HUES6 (cell line): ENCODE measurements around the gene ARHGAP25.

ENCODE experiments used
- H3K27ac ChIP-seq: 2 replicates; pipeline ENCODE4 v1.7.0; 2013; ENCODE audit warnings: low read depth, mild to moderate bottlenecking, low read length, inconsistent platforms
- H3K27me3 ChIP-seq: 2 replicates; pipeline ENCODE4 v1.6.1; 2013; ENCODE audit warnings: low read length; ENCODE audit not compliant: control insufficient read depth, insufficient read depth
- H3K36me3 ChIP-seq: 2 replicates; pipeline ENCODE4 v1.6.1; 2013; ENCODE audit warnings: low read length; ENCODE audit not compliant: control insufficient read depth, insufficient read depth
- H3K4me1 ChIP-seq: 2 replicates; pipeline ENCODE4 v1.6.1; 2013; ENCODE audit warnings: low read length; ENCODE audit not compliant: control insufficient read depth, insufficient read depth
- H3K4me3 ChIP-seq: 2 replicates; pipeline ENCODE4 v1.5.1; 2013; ENCODE audit warnings: low read depth, low read length
- H3K9ac ChIP-seq: one replicate; pipeline ENCODE4 v1.6.1; 2013; ENCODE audit warnings: mild to moderate bottlenecking, low read length
- H3K9me3 ChIP-seq: 2 replicates; pipeline ENCODE4 v1.6.1; 2013; ENCODE audit warnings: low read depth, low read length; ENCODE audit not compliant: control insufficient read depth, insufficient read depth

The ARHGAP25 gene

DNA sequence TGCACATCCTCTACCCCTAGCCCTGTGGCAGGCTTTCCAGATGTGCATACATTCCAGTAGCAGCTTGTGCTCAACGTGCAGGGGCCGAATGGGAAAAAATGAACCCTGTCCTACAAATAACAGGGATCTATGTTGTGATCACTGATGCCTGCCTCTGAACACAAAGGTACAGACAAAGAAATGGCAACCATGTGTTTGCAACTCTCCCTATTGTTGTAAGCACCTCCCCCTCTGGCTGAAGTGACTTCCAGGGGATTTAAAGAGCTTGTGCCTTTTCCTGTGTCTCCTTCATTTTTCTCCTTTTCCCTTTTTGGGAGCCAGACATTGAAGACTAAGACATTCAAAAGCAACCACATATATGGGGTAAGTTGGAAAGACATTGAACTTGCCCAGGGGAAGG, 21.6 kb downstream of the ARHGAP25 start:
- no peaks in the 10 kb centered on the region; the same call in 1 of the 2 replicates for H3K4me1 ChIP-seq
- H3K4me3 ChIP-seq: no peak overlapping the region
- H3K36me3 ChIP-seq: no peaks in the 10 kb centered on the region
- no peak overlapping the region for H3K9ac ChIP-seq
- H3K27ac ChIP-seq: no peak overlapping the region
- H3K27me3 ChIP-seq: no peaks in the 10 kb centered on the region
- peaks cover 13% of the 10 kb centered on the region; the same call in 1 of the 2 replicates for H3K9me3 ChIP-seq

DNA sequence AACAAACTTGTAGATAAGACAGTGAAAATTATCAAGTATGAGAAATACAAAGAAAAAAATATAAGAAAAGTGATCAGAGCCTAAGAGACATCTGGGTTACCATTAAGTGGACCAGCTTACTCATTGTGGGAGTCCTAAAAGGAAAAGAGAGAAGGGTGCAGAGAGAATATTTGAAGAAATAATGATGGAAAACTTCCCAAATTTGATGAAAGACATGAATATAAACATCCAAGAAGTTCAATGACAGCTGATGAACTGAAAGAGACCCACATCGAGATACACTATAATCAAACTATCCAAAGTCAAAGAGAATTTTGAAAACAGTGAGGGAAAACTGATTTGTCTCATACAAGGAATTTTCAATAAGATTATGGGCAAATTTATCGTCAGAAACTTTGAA, 22.5 kb downstream of the ARHGAP25 start:
- no peaks in the 10 kb centered on the region; the same call in 1 of the 2 replicates for H3K4me1 ChIP-seq

DNA sequence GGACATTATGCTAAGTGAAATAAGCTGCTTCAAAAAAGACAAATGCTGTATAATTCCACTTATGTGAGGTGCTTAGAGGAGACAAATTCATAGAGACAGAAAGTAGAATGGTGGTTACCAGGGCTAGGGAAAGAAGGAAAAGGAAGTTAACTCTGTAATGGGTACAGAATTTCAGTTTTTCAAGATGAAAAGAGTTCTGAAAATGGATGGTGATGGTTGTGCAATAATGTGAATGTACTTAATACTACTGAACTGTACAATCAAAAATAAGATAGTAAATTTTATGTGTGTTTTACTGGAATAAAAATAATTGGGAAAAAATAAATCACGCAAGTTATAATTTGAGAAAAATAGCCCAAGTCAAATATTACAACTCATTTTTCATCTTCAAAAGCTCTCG, 27.5 kb downstream of the ARHGAP25 start:
- no peak overlapping the region for H3K9ac ChIP-seq
- peaks cover 2% of the 10 kb centered on the region; the same call in 1 of the 2 replicates for H3K9me3 ChIP-seq
- no peaks in the 10 kb centered on the region for H3K27me3 ChIP-seq
- H3K27ac ChIP-seq: no peak overlapping the region
- H3K36me3 ChIP-seq: no peaks in the 10 kb centered on the region
- H3K4me3 ChIP-seq: no peak overlapping the region
- peaks cover 23% of the 10 kb centered on the region for H3K4me1 ChIP-seq

More for the DNA sequence above, 22.5 kb downstream of the ARHGAP25 start:
- Histone ChIP-seq H3K9ac (no peak overlapping the region), H3K36me3 (no peaks in the 10 kb centered on the region), H3K4me3 (no peak overlapping the region), H3K27ac (no peak overlapping the region), H3K9me3 (peaks cover 13% of the 10 kb centered on the region; the same call in 1 of the 2 replicates), H3K27me3 (no peaks in the 10 kb centered on the region)

DNA sequence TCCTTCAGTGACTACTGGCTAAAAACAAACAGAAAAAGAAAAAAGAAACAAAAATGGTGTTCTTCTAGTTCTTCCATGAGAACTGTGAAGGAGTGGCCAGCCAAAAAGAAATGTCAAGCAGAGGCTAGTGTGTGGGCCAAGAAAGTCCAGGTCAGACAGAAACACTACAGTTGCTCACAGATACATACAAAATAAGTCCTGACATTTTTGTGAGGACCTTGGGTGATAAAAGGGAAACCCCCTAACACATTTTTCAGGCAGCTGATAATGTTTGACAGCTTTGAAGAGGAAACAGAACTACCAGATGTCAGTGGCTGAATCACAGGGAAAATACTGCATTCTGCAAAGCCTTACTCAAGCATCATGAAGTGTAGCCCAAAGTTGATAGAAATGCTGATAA, 28.1 kb downstream of the ARHGAP25 start:
- Histone ChIP-seq H3K4me1 (peaks cover 23% of the 10 kb centered on the region), H3K9ac (no peak overlapping the region), H3K27ac (no peak overlapping the region), H3K27me3 (no peaks in the 10 kb centered on the region), H3K9me3 (no peaks in the 10 kb centered on the region), H3K36me3 (no peaks in the 10 kb centered on the region), H3K4me3 (no peak overlapping the region)

DNA sequence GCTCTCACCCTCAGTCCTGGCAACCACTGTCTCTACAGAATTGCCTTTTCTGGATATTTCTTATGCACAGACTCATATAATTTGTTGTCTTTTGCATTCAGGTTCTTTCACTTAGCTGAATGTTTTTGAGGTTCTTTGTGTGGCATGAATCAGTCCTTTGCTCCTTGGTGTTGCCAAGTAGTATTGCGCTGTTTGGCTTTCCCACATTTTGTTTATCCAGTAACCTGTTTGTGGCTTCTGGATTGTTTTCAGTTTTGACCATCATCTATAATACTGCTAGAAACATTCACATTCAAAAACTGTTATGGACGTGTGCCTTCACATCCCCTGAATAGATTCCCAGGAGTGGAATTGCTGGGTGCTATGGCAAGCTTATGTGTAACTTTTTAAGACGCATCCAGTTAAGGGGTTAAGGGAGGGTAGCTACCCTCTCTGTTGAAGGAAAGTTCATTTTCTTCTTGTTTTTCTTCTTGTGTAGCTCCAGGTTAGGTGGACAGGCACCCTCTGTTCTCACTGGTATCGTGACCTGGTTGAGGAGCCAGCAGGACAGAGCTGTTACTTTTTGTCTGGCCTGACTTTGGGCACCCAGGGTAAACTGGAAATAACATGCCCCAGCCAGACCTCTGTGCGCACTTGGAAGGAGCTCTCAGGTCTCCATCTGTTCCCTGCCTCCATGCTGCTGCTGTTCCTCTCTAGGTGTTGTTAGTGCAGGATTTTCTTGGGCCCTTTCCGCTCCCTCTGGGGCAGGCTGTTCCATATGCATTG, 29.6 kb downstream of the ARHGAP25 start:
- no peak overlapping the region for H3K4me3 ChIP-seq
- peaks cover 23% of the 10 kb centered on the region for H3K4me1 ChIP-seq
- H3K27me3 ChIP-seq: no peaks in the 10 kb centered on the region
- H3K27ac ChIP-seq: no peak overlapping the region
- no peak overlapping the region for H3K9ac ChIP-seq
- no peaks in the 10 kb centered on the region for H3K36me3 ChIP-seq
- H3K9me3 ChIP-seq: no peaks in the 10 kb centered on the region

DNA sequence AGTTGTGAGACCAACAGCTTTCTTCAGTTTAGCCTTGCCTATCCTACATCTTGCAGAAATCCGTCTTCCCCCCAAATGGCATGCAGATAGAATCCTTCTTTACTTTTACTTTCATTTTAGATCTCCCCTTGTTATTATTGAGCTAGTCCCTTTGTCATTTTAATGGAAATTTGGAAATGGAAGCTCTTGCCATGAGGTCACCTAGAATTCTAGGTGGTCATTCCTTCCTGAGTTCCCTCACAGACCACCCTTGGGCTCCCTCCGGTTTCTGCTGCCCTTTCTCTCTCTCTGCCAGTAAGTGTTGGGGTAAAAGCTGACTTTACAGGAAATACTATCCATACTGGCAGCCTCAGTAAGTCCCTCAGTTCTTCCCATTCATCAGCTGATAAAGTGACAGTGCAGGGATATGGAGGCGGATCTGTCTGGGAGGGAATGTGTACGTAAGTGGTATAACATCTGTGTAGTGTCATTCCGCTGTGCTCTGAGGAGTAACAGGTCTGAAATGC, 30.2 kb downstream of the ARHGAP25 start:
- Histone ChIP-seq H3K27me3 (no peaks in the 10 kb centered on the region), H3K9ac (no peak overlapping the region), H3K27ac (no peak overlapping the region), H3K9me3 (no peaks in the 10 kb centered on the region), H3K4me1 (peaks cover 29% of the 10 kb centered on the region), H3K36me3 (no peaks in the 10 kb centered on the region), H3K4me3 (no peak overlapping the region)

DNA sequence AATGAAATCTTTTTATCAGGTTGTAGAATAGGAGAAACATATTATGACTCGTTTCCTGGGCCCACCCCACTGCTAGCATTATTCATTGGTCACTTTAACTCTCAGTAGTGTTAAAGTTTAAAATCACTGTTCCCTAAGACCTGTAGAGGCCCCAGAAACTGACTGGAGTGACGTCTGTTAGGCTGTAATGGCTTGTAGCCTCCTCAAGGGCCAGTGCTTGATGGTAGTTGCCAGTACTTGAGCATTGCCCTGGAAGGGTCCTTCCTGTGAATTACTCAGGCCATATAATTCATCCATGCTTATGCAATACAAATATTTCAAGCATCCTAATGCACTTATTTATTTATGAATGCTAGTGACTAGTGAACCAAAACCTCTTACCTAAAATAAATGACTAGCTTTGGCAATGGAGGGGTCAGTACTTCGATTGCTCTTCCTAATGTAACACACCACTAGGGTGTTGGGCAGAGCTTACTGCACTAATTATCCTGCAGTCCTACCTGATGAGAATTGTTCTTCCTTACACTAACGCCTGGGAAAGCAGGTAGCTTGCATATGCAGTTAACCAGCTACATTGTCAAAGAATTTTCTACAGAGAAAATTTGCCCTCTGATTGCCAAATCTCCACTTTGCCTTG, 31.2 kb downstream of the ARHGAP25 start:
- no peak overlapping the region for H3K4me3 ChIP-seq
- no peaks in the 10 kb centered on the region for H3K36me3 ChIP-seq
- no peak overlapping the region for H3K9ac ChIP-seq
- no peaks in the 10 kb centered on the region for H3K27me3 ChIP-seq
- no peaks in the 10 kb centered on the region for H3K9me3 ChIP-seq
- H3K27ac ChIP-seq: no peak overlapping the region
- peaks cover 32% of the 10 kb centered on the region for H3K4me1 ChIP-seq

DNA sequence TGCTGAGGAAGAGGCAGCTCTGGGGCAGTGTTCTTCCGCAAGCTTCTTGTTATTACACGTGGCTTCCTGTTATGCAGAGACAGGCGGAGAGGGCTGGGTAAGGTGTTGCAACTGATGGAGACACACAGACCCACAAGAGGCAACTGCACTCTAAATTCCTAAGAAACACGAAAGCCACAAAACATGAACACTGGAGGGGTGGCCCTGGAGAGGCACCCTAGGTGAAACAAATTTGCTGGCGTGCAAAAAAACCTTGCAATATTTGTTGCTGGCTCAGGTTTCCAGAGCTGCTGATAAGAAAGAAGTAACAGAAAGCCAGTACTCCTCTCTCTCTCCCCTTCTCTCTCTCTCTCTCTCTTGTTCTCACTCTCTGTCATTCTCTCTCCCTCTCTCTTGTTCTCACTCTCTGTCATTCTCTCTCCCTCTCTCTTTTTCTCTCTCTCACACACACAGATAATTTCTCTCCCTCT, 31.8 kb downstream of the ARHGAP25 start:
- Histone ChIP-seq H3K4me3 (no peak overlapping the region), H3K9ac (no peak overlapping the region), H3K4me1 (peaks cover 32% of the 10 kb centered on the region), H3K9me3 (no peaks in the 10 kb centered on the region), H3K27me3 (no peaks in the 10 kb centered on the region), H3K36me3 (no peaks in the 10 kb centered on the region), H3K27ac (no peak overlapping the region)

DNA sequence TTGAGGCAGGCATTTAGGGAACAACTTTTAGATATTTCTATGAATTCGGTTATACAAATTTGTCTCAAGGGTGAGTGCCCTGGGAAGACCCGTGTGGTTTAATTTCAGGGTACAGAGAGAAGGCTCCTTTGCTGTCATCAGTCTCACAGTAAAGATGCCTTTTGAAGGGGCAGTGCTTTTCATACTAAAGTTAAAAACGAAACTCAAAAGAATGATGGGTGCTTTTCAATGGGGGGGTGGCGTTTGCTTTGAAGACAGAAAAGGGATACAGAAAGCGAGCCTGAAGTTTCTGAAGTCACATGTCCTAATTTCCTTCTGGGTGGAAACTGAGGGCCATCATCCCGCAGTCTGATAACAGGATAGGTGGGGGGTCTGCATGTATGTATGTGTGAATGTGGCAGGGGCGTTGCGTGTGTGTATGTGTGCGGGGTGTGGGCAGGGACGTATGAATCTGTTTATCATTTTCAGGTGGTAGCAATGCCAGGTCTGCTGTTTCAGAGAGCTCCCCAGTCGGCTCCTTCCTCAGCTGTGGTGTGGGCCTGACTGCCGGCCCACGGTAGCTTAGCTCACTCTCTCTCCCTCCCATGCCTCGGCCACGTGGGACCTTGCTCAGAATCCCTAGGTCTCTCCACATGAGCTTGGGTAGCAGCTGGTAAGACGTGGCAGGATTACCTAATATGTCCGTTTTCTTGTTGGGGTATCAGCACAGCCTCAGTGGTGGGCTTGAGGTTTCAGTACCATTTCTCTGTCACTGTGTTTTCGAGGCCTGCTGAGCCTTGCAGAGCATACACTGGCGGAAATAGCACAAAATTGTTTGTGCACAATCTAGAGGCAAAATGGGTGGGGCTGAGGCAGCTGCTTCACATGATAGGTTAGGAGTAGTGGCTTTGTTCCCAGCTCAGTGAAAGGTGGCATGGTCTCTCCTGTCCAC, 32.7 kb downstream of the ARHGAP25 start:
- no peak overlapping the region for H3K9ac ChIP-seq
- no peaks in the 10 kb centered on the region for H3K27me3 ChIP-seq
- H3K27ac ChIP-seq: no peak overlapping the region
- H3K4me3 ChIP-seq: no peak overlapping the region
- no peaks in the 10 kb centered on the region for H3K36me3 ChIP-seq
- no peaks in the 10 kb centered on the region for H3K9me3 ChIP-seq
- peaks cover 32% of the 10 kb centered on the region for H3K4me1 ChIP-seq

DNA sequence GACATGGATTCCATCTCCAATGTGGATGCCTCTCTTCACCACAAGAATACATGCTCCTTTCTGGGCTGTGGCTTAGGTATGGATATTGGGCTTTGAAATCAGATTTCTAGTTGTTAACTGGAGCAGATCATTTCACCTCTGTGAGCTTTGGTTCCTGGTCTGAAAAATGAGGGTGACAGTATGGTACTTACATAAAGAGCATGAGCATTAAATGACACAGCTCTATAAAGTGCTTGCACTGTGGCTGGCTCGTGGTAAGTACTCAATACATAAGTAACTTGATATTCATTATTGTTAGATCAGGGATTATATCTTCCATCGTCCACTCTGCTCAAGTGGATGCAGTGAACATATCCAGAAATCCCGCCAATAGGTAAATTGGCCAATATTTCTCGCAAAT, 33.4 kb downstream of the ARHGAP25 start:
- no peaks in the 10 kb centered on the region for H3K9me3 ChIP-seq
- H3K27me3 ChIP-seq: no peaks in the 10 kb centered on the region
- no peak overlapping the region for H3K9ac ChIP-seq
- no peaks in the 10 kb centered on the region for H3K36me3 ChIP-seq
- no peak overlapping the region for H3K27ac ChIP-seq
- peaks cover 32% of the 10 kb centered on the region for H3K4me1 ChIP-seq
- H3K4me3 ChIP-seq: no peak overlapping the region
